H1 (cell line): ENCODE results near the gene NLRC5. TPM values are rescaled to one million over a fixed set of nuclear protein-coding genes. Genes with fewer than 3 reads are reported as not detected.

ENCODE experiments used
- CTCF ChIA-PET: fragments of 300-600 bp; sonication (Branson Sonifier 250); formaldehyde crosslinking; loops from one replicate; lab custom pipeline; 2021; ENCODE audit not compliant: partially characterized antibody; lab: Charles Lee
- POLR2A ChIA-PET: fragments of 300-600 bp; sonication (Branson Sonifier 250); formaldehyde crosslinking; loops from one replicate; lab custom pipeline; 2021; ENCODE audit warnings: inconsistent platforms; ENCODE audit not compliant: partially characterized antibody; lab: Charles Lee
- DNase-seq, 2 experiments: peaks; one replicate each; pipeline versions ENCODE4 v3.0.0 to v3.0.0-alpha.2; 2010 to 2022; ENCODE audit warnings: low spot score in 2 of 2, low read depth in 1 of 2, mixed read lengths in 1 of 2
- FAIRE-seq: peaks from 2 replicates; lab custom pipeline; 2011; peaks lifted over from hg19 to GRCh38; lab: Jason Lieb, UNC
- H2AFZ ChIP-seq: 2 replicates; pipeline ENCODE4 v1.8.1; 2012; ENCODE audit warnings: low read length, inconsistent platforms
- H2AK5ac ChIP-seq: 2 replicates; pipeline ENCODE4 v1.6.1; 2013; ENCODE audit warnings: low read depth, low read length
- H2BK120ac ChIP-seq: replicated peaks from 2 replicates; pipeline ENCODE3; 2013; ENCODE audit warnings: low read depth, low read length, inconsistent platforms
- H2BK12ac ChIP-seq: 2 replicates; pipeline ENCODE4 v1.6.1; 2013; ENCODE audit warnings: low read depth, low read length
- H2BK15ac ChIP-seq: 2 replicates; pipeline ENCODE4 v1.6.1; 2013; ENCODE audit warnings: low read length
- H2BK20ac ChIP-seq: 2 replicates; pipeline ENCODE4 v1.6.1; 2013; ENCODE audit warnings: low read length
- H2BK5ac ChIP-seq: 2 replicates; pipeline ENCODE4 v1.6.1; 2013; ENCODE audit warnings: low read depth, low read length
- H3K14ac ChIP-seq: 2 replicates; pipeline ENCODE4 v1.6.1; 2013; ENCODE audit warnings: inconsistent platforms; ENCODE audit not compliant: insufficient read length
- H3K18ac ChIP-seq: 2 replicates; pipeline ENCODE4 v1.6.1; 2013; ENCODE audit warnings: low read length; ENCODE audit errors: extremely low read depth
- H3K23ac ChIP-seq: 2 replicates; pipeline ENCODE4 v1.6.1; 2013; ENCODE audit warnings: inconsistent platforms; ENCODE audit not compliant: insufficient read length
- H3K23me2 ChIP-seq: 2 replicates; pipeline ENCODE4 v1.6.1; 2013; ENCODE audit warnings: low read depth, low read length
- H3K27ac ChIP-seq: 2 replicates; pipeline ENCODE4 v1.6.1; 2011; ENCODE audit warnings: low read depth, low read length, inconsistent platforms
- H3K27me3 ChIP-seq, 4 experiments: replicated peaks in 1 of 4; 1 replicate in 1 of 4; 2 replicates in 3 of 4; pipeline versions ENCODE4 v1.6.1 to v1.8.1; 2011 to 2013; ENCODE audit warnings: low read length in 3 of 4, mild to moderate bottlenecking in 3 of 4, inconsistent platforms in 2 of 4, mixed read lengths in 2 of 4, moderate library complexity in 1 of 4; ENCODE audit not compliant: control insufficient read depth in 3 of 4, insufficient read depth in 3 of 4; ENCODE audit errors: extremely low read depth in 1 of 4
- H3K36me3 ChIP-seq, 4 experiments: 2 replicates each; pipeline versions ENCODE4 v1.6.1 to v1.8.1; 2011 to 2013; ENCODE audit warnings: mild to moderate bottlenecking in 4 of 4, low read length in 3 of 4, moderate library complexity in 2 of 4, control low read depth in 1 of 4, inconsistent platforms in 1 of 4; ENCODE audit not compliant: insufficient read depth in 4 of 4, control insufficient read depth in 2 of 4
- H3K4ac ChIP-seq: replicated peaks from 2 replicates; pipeline ENCODE3; 2013; ENCODE audit warnings: low read length, low read depth, mixed read lengths, inconsistent platforms; ENCODE audit not compliant: insufficient read length
- H3K4me1 ChIP-seq, 4 experiments: replicated peaks in 1 of 4; 1 replicate in 1 of 4; 2 replicates in 3 of 4; pipeline versions ENCODE4 v1.6.1 to v1.8.1; 2011 to 2013; ENCODE audit warnings: low read length in 3 of 4, inconsistent platforms in 2 of 4, mixed read lengths in 1 of 4; ENCODE audit not compliant: insufficient read depth in 4 of 4, control insufficient read depth in 3 of 4
- H3K4me2 ChIP-seq, 2 experiments: 2 replicates each; pipeline versions ENCODE4 v1.6.1 to v1.8.1; 2011 to 2013; ENCODE audit warnings: low read depth in 2 of 2, low read length in 2 of 2, control low read depth in 1 of 2, inconsistent platforms in 1 of 2, mild to moderate bottlenecking in 1 of 2; ENCODE audit not compliant: insufficient read depth in 1 of 2
- H3K4me3 ChIP-seq, 4 experiments: fragments of 200-600, 300-600 bp in 1 of 4; sonication (generic), shearing (Covaris generic), sonication (Bioruptor Twin) in 1 of 4; 2 replicates each; pipeline versions ENCODE4 v1.5.1 to v1.8.1; 2011 to 2016; ENCODE audit warnings: low read length in 4 of 4, low read depth in 3 of 4, control low read depth in 2 of 4, inconsistent platforms in 2 of 4, mild to moderate bottlenecking in 2 of 4, mixed read lengths in 1 of 4, moderate library complexity in 1 of 4; ENCODE audit not compliant: insufficient read depth in 2 of 4; ENCODE audit errors: extremely low read depth in 1 of 4
- H3K56ac ChIP-seq: replicated peaks from 2 replicates; pipeline ENCODE3; 2013; ENCODE audit warnings: low read depth, mild to moderate bottlenecking, mixed read lengths, low read length, inconsistent platforms; ENCODE audit not compliant: insufficient read length
- H3K79me1 ChIP-seq: 2 replicates; pipeline ENCODE4 v1.6.1; 2013; ENCODE audit warnings: low read depth, low read length, control low read depth
- H3K79me2 ChIP-seq, 2 experiments: 2 replicates each; pipeline versions ENCODE4 v1.6.1 to v1.8.1; 2012 to 2013; ENCODE audit warnings: low read length in 2 of 2, mild to moderate bottlenecking in 2 of 2, inconsistent platforms in 1 of 2; ENCODE audit not compliant: insufficient read depth in 2 of 2, control insufficient read depth in 1 of 2
- H3K9ac ChIP-seq, 4 experiments: replicated peaks in 1 of 4; 1 replicate in 1 of 4; 2 replicates in 3 of 4; pipeline versions ENCODE4 v1.6.1 to v1.8.1; 2011 to 2013; ENCODE audit warnings: low read depth in 3 of 4, low read length in 3 of 4, control low read depth in 2 of 4, mild to moderate bottlenecking in 2 of 4, moderate library complexity in 2 of 4, inconsistent platforms in 1 of 4; ENCODE audit errors: extremely low read depth in 1 of 4
- H3K9me3 ChIP-seq, 2 experiments: 2 replicates each; pipeline versions ENCODE4 v1.6.1 to v1.8.1; 2012 to 2013; ENCODE audit warnings: mild to moderate bottlenecking in 2 of 2, moderate library complexity in 2 of 2, control low read depth in 1 of 2, inconsistent platforms in 1 of 2, low read depth in 1 of 2, low read length in 1 of 2, mixed read lengths in 1 of 2; ENCODE audit not compliant: insufficient read depth in 2 of 2
- H4K20me1 ChIP-seq, 2 experiments: replicated peaks in 1 of 2; 2 replicates each; pipeline versions ENCODE3 to v1.8.1; 2011 to 2013; ENCODE audit warnings: inconsistent platforms in 2 of 2, low read length in 2 of 2, mild to moderate bottlenecking in 1 of 2; ENCODE audit not compliant: insufficient read depth in 2 of 2, control insufficient read depth in 1 of 2
- H4K5ac ChIP-seq: 2 replicates; pipeline ENCODE4 v1.6.1; 2013; ENCODE audit warnings: low read length, low read depth, mixed read lengths, inconsistent platforms; ENCODE audit not compliant: insufficient read length
- H4K8ac ChIP-seq: 2 replicates; pipeline ENCODE4 v1.8.0; 2013; ENCODE audit warnings: mild to moderate bottlenecking, moderate library complexity, low read length, inconsistent platforms; ENCODE audit not compliant: insufficient read depth; ENCODE audit errors: extremely low read depth
- H4K91ac ChIP-seq: replicated peaks from 2 replicates; pipeline ENCODE3; 2013; ENCODE audit warnings: low read length, mixed read lengths, inconsistent platforms; ENCODE audit not compliant: insufficient read length
- ATF2 ChIP-seq: IDR thresholded peaks from 2 replicates; pipeline ENCODE4 v1.6.1; 2012; ENCODE audit warnings: low read length, inconsistent platforms
- CBX5 ChIP-seq: fragments of 300-800, 300-1000 bp; sonication (generic); IDR thresholded peaks from 2 replicates; pipeline ENCODE4 v1.7.1; 2016; ENCODE audit warnings: antibody characterized with exemption, low read length, low read depth
- CTBP2 ChIP-seq: IDR thresholded peaks from 2 replicates; pipeline ENCODE4 v1.7.0; 2011; ENCODE audit warnings: borderline replicate concordance, mild to moderate bottlenecking, moderate library complexity, mixed read lengths, low read length; ENCODE audit not compliant: insufficient read depth, insufficient read length
- GTF2F1 ChIP-seq: IDR thresholded peaks from 2 replicates; pipeline ENCODE4 v1.6.1; 2012; ENCODE audit warnings: low read depth, low read length, improper control_type of control experiment, borderline replicate concordance
- KDM1A ChIP-seq: fragments of 200-600, 300-600 bp; sonication (generic); IDR thresholded peaks from 2 replicates; pipeline ENCODE4 v1.7.1; 2016; ENCODE audit warnings: mild to moderate bottlenecking, low read length, borderline replicate concordance
- RBBP5 ChIP-seq: IDR thresholded peaks from 2 replicates; pipeline ENCODE4 v1.7.1; 2012; ENCODE audit warnings: low read depth, mild to moderate bottlenecking, inconsistent platforms, low read length, moderate library complexity, borderline replicate concordance
- SUZ12 ChIP-seq: fragments of 200-600 bp; sonication (generic); IDR thresholded peaks from 2 replicates; pipeline ENCODE4 v1.6.1; 2012; ENCODE audit warnings: mild to moderate bottlenecking, inconsistent platforms, low read length, moderate library complexity, mixed read lengths
- TAF1 ChIP-seq: IDR thresholded peaks from 2 replicates; pipeline ENCODE4 v1.6.1; 2011; ENCODE audit warnings: mild to moderate bottlenecking, low read depth, low read length
- TAF7 ChIP-seq: optimal IDR thresholded peaks from 2 replicates; pipeline ENCODE3; 2011; ENCODE audit warnings: low read depth, mild to moderate bottlenecking, inconsistent platforms, low read length, moderate library complexity, borderline replicate concordance
- TBP ChIP-seq: IDR thresholded peaks from 2 replicates; pipeline ENCODE4 v1.6.1; 2011; ENCODE audit warnings: low read depth, low read length, improper control_type of control experiment
- WGBS, 2 experiments: shearing (Covaris generic) in 1 of 2; methylation state at CpG; one replicate each; pipeline versions ENCODE4 v1.1.6 to v1.1.7; 2013 to 2015; ENCODE audit warnings: low lambda C conversion rate in 2 of 2, mixed read lengths in 2 of 2, inconsistent platforms in 1 of 2, low coverage in 1 of 2, missing lambda C conversion rate in 1 of 2; ENCODE audit not compliant: insufficient replicate concordance in 2 of 2, insufficient coverage in 1 of 2, insufficient read length in 1 of 2; ENCODE audit errors: extremely low coverage in 1 of 2, missing lambda C conversion rate in 1 of 2; 5-methylcytosine and 5-hydroxymethylcytosine counted together
- polyA plus RNA-seq, 7 experiments: library from polyadenylated mRNA; depleted of rRNA in 3 of 7; stranded (reverse) in 5 of 7; unstranded in 2 of 7; fragments of >200 nt in 5 of 7; fragments of 200-250 nt in 2 of 7; gene quantifications; 1 replicate in 5 of 7; 2 replicates in 1 of 7; 4 replicates in 1 of 7; pipeline versions ENCODE4 v1.2.1 to v1.2.3, GENCODE V29; 2011 to 2013; ENCODE audit warnings: missing spikeins in 2 of 7, mixed read lengths in 2 of 7
- total RNA-seq: library from RNA; stranded (reverse); fragmentation: NEBNext Ultra II Directional; extraction: Animal tissue kit (Norgen Biotek cat#: 25700); gene quantifications from 2 replicates; pipeline ENCODE4 v1.2.1, GENCODE V29; 2021

NLRC5 gene
- total and polyA plus RNA-seq, 2 of the 8 experiments (the other 6 are each of a cell fraction or from before 2014, with no cell fraction given): 2.2 to 3.2 TPM

GRCh38 chr16:57077714-57078113 lies 88.4 kb downstream of the NLRC5 start:
- H4K20me1 ChIP-seq: no peaks in the 10 kb centered on the region
- no peaks in the 10 kb centered on the region for H3K79me2 ChIP-seq
- H3K79me1 ChIP-seq: no peaks in the 10 kb centered on the region
- no peak overlapping the region for H3K14ac ChIP-seq
- no peaks in the 10 kb centered on the region for H3K9me3 ChIP-seq
- no peak overlapping the region for H3K18ac ChIP-seq
- no peak overlapping the region for H2BK20ac ChIP-seq
- no peak overlapping the region for H2BK12ac ChIP-seq
- no peak overlapping the region for H4K91ac ChIP-seq
- H2AK5ac ChIP-seq: no peak overlapping the region
- H3K27me3 ChIP-seq: no peaks in the 10 kb centered on the region; a peak in 1 of 7 replicates
- H4K5ac ChIP-seq: no peak overlapping the region
- H3K56ac ChIP-seq: no peak overlapping the region
- H4K8ac ChIP-seq: no peak overlapping the region
- no peak overlapping the region for H3K4me2 ChIP-seq
- WGBS, 2 experiments: 91% methylated on average over 7 of the region's 7 CpGs; no CpG with 5 or more reads in 1 of the 2 experiments
- DNase-seq: no peak
- no peak overlapping the region for H2BK15ac ChIP-seq
- no peak for FAIRE-seq
- no peak overlapping the region for H3K4ac ChIP-seq
- H2BK5ac ChIP-seq: no peak overlapping the region
- 0 out of 7 replicates have a peak, but pooled peaks cover 0 to 4% (median 0%) of the 10 kb centered on the region in 4 experiments for H3K4me1 ChIP-seq
- H3K9ac ChIP-seq: no peak overlapping the region
- ChIA-PET POLR2A (interaction anchor here (1.2 to 1.5 kb wide), 2 partner anchors 8 to 14 kb away, joined by 3 to 4 read pairs; no protein-coding TSS in a partner anchor), CTCF (interaction anchor here (0.7 to 1.1 kb wide), 4 partner anchors 9 to 127 kb away, joined by 3 to 4 read pairs (median 3); no protein-coding TSS in a partner anchor)
- H3K23ac ChIP-seq: no peak overlapping the region
- H3K27ac ChIP-seq: no peak overlapping the region
- no peak overlapping the region for H2BK120ac ChIP-seq
- H3K23me2 ChIP-seq: no peaks in the 10 kb centered on the region
- no peaks in the 10 kb centered on the region for H3K36me3 ChIP-seq
- no peak overlapping the region for H3K4me3 ChIP-seq
- H2AFZ ChIP-seq: no peak overlapping the region
- TF ChIP-seq TAF1: no peak
- no peak for TF ChIP-seq GTF2F1
- no peak for TF ChIP-seq SUZ12
- no peak for TF ChIP-seq CTBP2
- TF ChIP-seq CBX5: no peak
- TF ChIP-seq RBBP5: no peak
- no peak for TF ChIP-seq KDM1A
- TF ChIP-seq TBP: no peak
- no peak for TF ChIP-seq TAF7
- no peak for TF ChIP-seq ATF2
